HG02938 (cell line): ENCODE measurements around the gene USP25.
A peak's percentile ranks its signal among the peaks of the same experiment; 100 is the strongest.
"Not testable (repeated sequence)": the region's sequence is repeated elsewhere in the genome, so short reads cannot be mapped to it uniquely, and the experiment has no call there.

ENCODE experiments used
- ATAC-seq: cut with Tn5 transposase; IDR thresholded peaks from one replicate; pipeline ENCODE4 v1.9.1; 2021; ENCODE audit warnings: mild to moderate bottlenecking, moderate library complexity; ENCODE audit not compliant: unreplicated experiment

USP25 gene

DNA sequence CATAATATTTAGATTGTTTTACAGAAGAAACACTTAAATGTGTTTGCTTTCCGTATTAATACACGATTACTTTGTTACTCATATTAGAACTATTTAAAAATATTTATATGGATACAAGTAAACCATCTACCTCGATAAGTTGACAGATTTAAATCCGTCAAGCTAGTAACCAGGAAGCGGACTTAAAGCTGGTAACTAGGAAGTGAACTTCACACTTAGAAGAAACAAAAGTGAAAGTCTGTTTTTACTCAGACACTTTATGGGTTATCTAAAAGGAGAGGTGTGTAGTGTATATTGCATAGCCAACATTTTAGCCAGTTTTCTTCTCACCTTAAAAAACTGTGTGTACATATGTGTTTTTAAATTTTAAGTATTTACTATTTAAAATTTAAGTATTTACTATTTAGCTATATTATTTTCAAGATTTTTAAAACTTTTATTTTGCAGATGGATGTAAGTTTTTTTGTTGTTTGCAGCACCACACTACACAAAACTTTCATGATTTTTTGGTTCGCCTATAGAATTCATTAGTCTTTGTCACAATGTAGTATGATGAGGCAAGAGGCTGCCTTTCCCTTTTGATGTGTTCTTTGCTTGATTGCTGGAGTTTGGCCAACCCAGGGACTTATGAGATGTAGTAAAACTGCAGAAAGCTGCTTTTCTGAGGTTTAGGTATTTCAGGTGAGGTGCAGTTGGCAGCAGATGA, 2.7 kb downstream of the USP25 start:
- ATAC-seq: peak; percentile 74

DNA sequence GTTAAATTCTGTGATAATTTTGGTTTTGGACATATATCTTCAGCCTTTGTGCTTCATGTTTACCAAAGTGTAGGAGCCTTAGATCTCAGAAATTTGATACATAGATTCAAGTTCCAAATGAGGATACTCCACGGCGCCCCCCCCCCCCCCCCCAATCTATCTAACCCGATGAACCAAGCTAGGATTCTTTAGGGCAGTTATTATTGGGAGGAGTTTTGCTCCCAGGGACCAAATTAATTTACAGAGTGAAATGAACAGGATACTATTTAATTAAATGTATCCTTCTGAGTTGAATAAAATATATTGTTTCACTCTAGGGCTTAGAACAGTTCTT, 3.2 kb downstream of the USP25 start:
- no peak for ATAC-seq

DNA sequence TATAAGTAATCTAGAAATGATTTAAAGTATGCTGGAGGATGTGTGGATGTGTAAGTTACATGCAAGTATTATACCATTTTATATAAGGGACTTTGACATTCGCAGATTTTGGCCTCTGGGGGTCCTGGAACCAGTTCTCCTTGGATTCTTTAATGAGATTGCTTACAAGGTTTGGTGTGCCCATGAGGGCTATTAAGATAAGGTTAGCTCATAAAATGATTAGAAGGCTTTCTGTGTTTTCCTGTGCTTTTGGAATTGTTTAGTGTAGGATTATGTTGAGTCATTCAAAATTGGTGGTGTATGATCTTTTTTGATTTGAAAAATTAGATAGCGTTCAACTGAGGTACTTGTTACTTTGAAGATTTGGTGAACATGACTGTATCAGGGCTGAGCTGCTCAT, 5.6 kb downstream of the USP25 start:
- ATAC-seq: no peak

DNA sequence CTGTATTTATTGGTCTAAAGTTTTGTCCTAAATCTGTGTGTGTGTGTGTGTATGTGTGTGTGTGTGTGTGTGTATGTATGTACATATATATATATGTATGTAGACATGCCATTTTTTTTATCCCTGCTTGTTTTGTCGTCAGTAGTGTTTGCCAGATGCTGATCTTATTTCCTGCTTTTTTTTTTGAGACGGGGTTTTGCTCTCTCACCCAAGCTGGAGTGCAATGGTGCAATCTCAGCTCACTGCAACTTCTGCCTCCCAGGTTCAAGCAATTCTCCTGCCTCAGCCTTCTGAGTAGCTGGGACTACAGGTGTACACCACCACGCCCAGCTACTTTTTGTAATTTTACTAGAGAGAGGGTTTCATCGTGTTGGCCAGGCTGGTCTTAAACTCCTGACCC, 6.1 kb downstream of the USP25 start:
- not testable (repeated sequence) for ATAC-seq

DNA sequence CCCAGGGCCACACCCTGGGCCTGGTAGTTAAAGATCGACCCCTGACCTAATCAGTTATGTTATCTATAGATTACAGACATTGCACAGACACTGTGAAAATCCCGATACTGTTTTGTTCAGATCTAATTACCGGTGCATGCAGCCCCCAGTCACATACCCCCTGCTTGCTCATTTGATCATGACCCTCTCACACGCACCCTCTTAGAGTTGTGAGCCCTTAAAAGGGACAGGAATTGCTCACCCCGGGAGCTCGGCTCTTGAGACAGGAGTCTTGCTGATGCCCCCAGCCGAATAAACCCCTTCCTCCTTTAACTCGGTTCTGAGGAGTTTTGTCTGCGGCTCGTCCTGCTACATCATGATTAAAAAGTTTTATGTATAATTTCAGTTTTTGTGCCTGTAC, 9.0 kb downstream of the USP25 start:
- ATAC-seq: not testable (repeated sequence)

DNA sequence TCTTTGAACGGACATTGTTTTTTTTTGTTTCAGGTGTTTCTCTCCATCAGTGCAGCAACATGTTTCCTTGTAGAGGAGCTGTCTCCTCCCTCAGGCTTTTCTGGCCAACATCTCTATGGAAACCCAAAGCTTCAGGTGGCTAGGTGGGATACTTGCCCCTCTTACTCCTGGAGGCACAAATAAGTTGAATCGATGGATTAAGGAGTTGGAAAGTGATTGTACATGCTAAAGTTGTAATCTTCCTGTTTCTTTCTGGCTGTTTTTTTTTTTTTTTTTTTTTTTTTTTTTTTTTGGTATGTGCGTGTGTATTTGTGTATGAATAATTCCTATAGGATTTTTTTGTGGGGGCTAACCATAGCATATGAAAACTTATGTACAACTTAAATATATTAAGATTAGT, 10.6 kb downstream of the USP25 start:
- no peak for ATAC-seq

DNA sequence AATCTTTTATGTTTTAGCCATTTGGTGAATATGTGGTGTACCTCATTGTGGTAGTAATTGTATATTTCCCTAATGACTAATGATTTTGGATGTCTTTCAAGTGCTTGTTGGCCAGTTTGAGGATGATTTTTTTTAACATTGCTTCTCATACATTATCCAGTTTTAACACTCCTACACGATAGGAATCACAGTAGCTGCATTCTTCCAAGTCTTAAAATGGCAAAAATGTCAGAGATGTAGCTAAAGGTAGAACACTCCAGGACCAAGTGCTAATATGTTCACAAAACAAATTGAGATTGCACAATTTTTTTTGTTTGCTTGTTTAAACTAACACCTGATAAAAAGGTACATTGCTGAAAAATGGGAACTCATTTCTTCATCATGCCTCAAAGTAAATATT, 11.7 kb downstream of the USP25 start:
- no peak for ATAC-seq

DNA sequence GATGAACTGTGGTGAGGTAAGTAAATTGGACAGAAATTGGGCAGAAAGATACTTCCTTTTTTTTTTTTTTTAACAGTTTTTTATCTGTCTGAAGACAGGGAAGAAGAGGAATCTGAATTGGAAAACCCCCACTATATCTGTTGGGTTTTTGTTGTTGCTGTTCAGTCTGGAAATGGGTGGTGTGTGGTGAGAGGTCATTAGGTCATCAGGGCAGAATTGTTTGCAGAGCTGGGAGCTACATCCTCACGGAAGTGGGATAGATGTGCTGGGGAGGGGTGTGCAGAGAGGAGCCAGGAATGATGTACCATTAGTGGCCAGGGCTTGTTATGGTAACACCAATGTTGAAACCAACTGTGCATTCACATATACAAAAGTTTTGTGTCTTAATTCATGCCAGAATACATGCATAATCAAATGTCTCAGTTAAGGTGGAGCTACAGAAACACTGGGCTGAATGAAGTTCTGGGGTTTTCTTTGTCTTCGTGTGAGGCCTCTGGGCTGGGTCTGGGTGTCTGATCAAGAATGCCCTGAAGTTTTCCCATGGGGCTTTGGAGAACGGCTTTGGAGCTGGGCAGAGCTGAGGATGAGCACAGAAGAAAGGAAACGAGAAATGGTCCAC, 12.4 kb downstream of the USP25 start:
- no peak for ATAC-seq

DNA sequence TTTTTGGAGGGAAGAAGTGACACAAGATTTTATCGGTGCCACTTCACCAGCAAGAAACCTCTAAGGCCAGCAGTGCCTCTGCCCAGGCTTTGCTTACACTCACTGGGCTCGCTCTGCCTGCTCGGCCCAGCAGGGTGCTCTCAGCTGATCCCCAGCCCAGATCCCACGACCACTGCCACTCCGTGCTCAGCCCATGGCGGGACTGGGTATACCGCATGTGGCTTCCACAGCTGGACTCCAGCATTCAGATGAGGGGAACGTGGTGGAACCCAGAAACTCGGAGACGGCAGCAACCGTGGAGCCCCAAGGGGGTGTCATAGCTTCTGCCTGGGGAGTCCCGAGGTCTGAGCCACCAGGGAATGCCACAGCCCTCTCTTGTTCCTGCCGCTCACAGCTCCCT, 12.9 kb downstream of the USP25 start:
- no peak for ATAC-seq

DNA sequence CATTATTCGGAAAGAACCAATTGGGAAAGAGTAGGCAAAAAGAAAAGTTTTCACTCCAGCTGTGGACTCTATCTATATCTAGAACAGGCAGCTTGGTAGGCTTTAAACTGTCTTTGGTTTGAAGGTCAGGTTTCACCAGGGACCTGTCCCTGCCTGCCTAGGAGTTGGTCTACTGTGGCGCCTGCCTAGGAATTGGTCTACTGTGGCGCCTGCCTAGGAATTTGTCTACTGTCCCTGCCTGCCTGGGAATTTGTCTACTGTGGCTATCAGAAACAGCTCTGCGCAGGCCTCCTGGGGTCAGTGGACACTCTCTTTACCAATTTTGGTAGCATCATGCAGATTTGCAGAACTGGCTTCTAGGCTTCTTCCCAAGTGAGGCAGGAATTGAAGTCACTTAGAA, 13.8 kb downstream of the USP25 start:
- ATAC-seq: no peak

DNA sequence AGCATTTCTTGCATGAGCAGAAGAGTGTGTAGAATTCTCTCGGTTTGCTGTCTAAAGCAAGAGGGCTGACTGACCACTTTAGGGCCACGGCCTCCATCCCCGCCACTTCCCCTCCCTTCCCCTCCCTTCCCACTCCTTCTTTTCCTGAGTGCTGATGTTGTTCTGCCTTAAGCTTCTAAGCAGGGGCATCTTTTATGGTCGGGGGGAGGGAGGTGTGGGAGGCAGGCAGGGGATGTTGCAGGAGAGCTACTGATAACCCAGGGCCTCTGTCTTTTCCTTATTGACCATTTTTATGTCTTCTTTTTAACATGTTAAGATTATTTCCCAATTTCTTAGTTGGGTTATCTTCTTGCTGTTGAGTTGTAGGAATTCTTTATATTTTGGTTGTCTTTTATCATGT, 15.1 kb downstream of the USP25 start:
- no peak for ATAC-seq

DNA sequence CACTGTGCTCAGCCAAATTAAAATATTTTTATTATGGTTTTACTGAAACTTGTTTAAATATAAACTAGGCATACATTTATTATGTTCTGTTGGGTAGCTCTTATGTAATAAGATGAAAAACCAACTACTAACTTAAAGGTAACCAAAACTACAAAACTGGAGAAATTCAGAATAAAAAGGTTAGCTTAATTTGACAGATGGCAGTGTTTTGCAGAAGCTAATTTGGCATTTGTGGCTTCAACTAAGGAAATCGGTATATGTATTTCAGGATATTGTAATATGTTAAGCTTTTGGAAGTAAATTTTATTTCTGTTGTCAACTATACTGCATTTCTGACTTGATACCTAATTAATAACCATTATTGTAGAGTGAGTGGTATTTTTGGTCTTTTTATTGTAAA, 18.8 kb downstream of the USP25 start:
- ATAC-seq: no peak

DNA sequence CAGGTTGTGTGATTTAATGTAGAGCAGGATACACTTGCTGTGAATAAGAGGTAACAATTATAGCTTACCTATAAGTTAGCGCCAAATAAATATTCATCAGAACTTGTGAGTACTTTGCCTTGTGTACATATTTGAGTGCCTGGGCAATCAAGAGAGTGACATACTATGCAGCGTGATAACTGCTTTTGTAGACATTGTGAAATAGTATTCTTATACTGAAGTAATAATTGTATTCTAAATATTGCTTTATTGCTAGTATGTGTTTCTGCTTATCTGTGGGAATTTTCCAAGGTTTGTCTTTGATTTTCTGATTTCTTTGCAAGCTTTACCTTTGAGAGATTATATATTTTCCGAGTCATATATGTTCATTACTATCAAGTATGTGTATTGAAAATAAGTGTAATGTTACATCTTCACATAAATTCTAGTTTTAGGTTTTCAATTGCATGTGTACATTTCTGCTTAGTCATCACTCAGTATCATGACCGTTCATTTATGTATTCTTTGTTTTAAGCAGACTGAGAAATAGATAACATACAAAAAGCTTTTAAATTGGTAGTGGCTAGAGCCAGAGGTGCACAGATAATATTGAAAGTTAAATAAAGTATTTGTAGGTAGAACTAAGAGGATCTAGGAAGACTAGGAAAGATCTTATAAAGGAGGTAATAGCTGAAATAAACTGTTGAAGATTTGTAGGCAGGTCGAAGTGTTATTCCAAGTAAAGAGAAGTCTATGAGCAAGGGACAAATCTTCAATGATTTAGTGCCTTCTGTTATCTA, 19.5 kb downstream of the USP25 start:
- ATAC-seq: no peak

DNA sequence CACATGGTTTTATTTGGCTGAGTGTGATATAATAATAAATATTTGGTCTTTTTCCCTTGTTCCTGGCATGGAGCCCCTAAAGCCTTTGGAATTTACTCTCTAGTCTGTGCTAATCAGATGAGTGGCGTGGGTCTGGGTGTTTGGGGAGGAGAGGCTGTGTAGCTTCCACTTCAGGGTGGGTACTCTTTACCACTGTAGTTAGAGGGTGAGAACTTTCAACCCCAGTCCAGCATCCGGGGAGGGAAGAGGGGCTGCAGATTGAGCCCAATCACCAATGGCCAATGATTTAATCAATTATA, 20.0 kb downstream of the USP25 start:
- ATAC-seq: no peak

DNA sequence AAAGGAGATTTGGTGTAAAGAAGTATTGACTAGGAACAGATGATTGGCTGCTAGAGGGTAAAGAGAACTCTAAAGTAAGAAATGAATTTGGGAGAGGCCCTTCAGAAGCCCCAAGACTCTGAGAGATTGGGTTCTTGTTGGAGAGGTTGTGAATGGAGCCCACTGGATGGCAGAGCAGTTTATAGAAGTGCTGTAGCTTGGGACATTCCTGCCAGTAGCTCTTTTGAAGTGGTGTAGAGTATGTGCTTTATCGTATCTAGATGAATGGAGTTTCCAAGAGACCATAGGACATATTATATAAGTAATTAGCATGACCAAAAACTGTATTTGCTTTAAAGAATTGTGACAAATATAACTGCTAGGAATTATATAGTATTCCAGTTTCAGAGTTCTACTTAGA, 21.3 kb downstream of the USP25 start:
- no peak for ATAC-seq

DNA sequence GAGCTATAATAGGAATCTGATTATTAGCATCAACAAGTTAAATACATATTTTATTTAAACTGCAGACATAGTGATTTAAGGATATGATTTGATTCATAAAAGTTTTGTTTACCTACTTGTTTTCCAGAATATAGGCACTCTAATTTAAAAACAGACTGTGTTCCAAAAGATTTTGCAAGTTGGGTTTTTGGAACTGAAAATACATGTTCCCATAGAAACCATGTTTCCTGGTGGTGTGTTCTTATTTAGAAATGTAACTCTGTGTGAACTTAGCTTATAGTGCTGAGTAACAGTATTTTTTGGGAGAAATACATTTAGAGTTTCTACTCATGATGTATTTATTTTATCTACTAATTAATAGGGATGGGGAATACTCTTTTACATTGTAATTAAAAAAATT, 21.8 kb downstream of the USP25 start:
- no peak for ATAC-seq

DNA sequence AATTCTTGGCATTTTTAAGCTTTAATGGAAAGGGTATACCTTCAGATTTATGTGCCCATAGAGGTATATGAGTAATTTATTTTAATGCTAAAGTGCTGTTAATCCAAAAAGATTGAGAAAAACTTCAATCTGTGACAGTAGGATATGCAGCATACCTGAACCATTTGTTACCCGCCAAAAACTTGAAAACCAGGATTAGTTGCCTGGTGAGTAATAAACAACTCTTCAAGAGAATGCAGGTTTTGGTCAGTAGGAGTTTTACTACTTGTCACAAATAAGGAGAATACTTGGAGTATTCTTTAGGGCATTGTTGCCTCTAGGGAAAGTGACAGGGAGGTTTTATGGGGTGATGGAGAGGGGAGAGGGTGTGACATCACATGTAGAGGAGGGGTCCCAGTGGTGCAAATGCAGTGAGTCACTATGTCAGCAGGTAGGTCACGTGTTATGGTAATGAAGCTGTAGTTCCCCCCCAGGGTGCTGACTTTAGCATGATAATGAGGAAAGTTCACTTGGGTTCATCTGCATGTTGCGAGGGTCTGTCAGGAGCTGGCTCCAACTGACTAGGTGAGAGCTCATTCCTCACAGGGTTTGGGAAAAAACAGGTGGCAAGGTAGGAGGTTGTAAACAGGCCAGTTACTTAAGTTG, 23.1 kb downstream of the USP25 start:
- ATAC-seq: no peak

DNA sequence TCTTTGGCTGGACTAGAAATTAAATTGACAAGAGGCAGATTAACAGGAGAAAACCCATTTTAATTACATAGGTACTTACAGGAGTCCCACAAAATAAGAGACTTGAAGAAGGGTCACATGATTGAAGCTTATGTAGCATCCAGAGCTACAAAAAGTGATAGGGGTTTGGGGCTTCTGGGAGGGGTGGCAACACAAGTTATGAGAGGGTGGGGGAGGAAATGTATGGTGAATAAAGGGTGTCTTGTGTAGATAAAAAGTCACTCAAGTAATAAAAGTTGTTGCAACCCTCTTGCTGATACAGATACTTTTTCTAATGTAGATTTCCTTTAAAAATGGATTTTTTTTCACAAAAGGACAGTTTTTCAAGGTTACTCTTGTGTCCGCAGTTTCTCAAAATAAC, 24.0 kb downstream of the USP25 start:
- no peak for ATAC-seq

DNA sequence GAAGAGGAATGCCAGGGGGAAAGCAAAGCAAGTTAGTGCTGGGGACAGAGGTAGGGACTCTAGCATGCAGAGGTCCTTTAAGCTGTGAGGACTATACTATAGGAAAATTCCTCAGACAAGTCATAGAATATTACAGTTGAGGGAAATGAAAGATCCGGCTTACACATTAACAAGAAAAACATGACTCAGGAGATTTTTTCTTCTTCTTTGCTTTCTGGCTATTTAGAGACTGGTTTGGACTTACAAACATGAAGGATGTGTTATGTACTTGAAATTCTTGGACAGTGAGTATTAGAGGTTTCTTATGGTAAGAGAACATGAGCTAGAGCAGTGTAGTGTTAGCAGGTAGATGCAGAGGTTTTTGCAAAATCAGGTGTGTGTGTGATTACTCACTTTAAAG, 24.9 kb downstream of the USP25 start:
- ATAC-seq: no peak

DNA sequence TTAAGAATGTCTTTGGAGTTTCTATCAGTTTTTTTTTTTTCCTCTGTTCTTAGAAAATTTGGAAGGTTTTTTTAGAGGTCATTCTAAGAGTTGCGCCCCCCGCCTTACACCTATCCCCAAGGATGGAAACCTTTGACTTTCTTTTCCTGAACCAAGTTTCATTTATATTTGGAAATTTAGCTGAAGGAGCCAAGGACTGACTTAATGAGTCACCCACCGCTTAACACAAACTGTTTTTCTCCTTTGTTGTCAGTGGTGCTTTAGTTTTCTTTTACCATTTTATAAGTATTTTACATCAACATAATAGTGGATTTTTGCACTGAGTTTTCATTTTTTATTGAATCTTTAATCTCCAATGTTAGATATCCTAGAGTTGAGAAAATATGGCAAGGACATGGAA, 25.3 kb downstream of the USP25 start:
- no peak for ATAC-seq

DNA sequence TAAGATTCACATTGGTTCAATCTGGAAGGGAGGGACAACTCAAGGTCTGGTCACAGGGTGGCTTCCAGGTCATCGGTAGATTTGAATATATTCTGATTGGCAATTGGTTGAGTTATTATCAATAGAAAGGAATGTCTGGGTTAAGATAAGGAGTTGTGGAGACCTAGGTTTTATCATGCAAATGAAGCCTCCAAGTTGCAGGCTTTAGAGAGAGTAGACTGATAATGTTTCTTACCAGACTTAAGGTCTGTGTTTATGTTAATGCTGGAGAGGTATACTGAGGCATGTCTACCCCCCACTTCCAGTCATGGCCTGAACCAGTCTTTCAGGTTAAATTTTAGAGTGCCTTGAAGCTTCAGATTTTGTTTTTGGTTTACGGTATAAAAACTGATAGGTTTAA, 29.7 kb downstream of the USP25 start:
- no peak for ATAC-seq

DNA sequence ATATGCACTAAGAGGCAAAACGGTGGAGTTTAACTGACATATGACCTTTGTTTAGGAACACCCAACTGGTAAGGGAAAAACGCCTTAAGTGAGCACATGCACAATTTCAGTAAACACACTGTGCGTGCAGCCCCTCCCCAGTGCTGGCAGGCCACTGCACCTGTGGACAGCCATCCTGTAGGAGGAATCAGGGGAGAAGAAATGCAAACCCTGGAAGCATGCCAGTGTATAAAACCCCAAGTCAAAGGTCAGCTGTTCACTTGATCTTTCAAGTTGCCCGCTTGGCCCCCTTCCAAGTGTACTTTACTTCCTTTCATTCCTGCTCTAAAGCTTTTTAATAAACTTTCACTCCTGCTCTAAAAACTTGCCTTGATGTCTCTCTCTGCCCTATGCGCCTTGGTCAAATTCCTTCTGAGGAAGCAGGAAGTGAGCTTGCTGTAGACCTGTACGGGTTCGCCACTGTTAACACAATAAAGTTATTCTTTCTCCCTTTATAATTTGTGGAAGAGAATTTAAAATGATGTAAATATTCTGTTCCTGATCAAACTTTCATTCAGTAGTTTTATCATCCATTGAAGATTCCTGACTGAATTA, 31.8 kb downstream of the USP25 start:
- no peak for ATAC-seq
